ENCODE measurements around the gene URGCP. TPM values are rescaled to one million over a fixed set of nuclear protein-coding genes. Genes with fewer than 3 reads are reported as not detected.

The URGCP gene
- total and polyA plus RNA-seq, 10 of the 15 experiments (the other 5 are each of a cell fraction or from before 2014, with no cell fraction given) = 2.0 to 29.7 (median 17.5) TPM

DNA sequence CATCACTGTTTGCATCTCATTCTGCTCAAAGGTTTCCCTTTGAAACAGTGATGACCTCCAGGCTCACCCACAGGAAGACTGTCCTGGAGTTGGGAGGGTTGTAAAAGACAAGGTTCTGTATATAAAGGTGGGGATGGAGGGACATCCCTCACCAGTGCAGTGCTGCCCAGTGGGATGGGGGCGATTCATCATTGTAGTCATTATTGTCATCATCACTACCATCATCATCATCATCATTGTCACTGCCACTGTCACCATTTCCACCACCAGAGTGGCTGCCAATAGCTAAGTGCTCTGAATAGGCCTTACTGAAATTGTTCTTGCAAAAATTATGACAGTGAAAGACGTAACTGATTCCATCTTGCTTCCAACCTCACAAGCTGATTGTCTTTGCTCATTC, 61.7 kb downstream of the URGCP start:
- in situ Hi-C loops (cut with MboI) (loop anchor here (25.0 kb wide), 1 partner anchor 1907 kb away; no protein-coding TSS in a partner anchor), intact Hi-C loops (cut with micrococcal nuclease; ENCODE audit: unreplicated experiment) (no loop called here)
- no peak for FAIRE-seq
- CTCF ChIA-PET = interaction anchor here (0.6 to 2.7 kb wide), 4 partner anchors 145 to 344 kb away, joined by 3 to 8 read pairs (median 4); partner anchors contain the start of gene STK17A
- H3K9ac ChIP-seq (ENCODE audit: control insufficient read depth, insufficient read depth, low read length) = no peak overlapping the region
- no peak overlapping the region for H3K27ac ChIP-seq (ENCODE audit: control insufficient read depth, insufficient read depth)
- H3K79me2 ChIP-seq (ENCODE audit: control insufficient read depth, insufficient read depth, low read length) = no peaks in the 10 kb centered on the region
- H2AFZ ChIP-seq (ENCODE audit: control insufficient read depth, low read depth, low read length) = no peak overlapping the region
- 24% methylated on average over 2 of the region's 2 CpGs for WGBS (ENCODE audit: insufficient coverage, insufficient replicate concordance, low lambda C conversion rate, missing lambda C conversion rate)
- TF ChIP-seq, protein P1, sequence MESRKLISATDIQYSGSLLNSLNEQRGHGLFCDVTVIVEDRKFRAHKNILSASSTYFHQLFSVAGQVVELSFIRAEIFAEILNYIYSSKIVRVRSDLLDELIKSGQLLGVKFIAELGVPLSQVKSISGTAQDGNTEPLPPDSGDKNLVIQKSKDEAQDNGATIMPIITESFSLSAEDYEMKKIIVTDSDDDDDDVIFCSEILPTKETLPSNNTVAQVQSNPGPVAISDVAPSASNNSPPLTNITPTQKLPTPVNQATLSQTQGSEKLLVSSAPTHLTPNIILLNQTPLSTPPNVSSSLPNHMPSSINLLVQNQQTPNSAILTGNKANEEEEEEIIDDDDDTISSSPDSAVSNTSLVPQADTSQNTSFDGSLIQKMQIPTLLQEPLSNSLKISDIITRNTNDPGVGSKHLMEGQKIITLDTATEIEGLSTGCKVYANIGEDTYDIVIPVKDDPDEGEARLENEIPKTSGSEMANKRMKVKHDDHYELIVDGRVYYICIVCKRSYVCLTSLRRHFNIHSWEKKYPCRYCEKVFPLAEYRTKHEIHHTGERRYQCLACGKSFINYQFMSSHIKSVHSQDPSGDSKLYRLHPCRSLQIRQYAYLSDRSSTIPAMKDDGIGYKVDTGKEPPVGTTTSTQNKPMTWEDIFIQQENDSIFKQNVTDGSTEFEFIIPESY (IDR thresholded peaks at IDR 0.05) = no peak
- TF ChIP-seq MYC (IDR thresholded peaks at IDR 0.05; ENCODE audit: insufficient read depth, insufficient read length, insufficient replicate concordance, low read length, severe bottlenecking) (no peak), FOXK2 (IDR thresholded peaks at IDR 0.05) (no peak), YY1 (IDR thresholded peaks at IDR 0.05; ENCODE audit: low read depth, low read length) (no peak), CBX3 (IDR thresholded peaks at IDR 0.05; ENCODE audit: borderline replicate concordance, low read depth) (no peak), RB1 (IDR thresholded peaks at IDR 0.05; ENCODE audit: borderline replicate concordance) (no peak)
- POLR2A ChIA-PET = no interaction called here
- H3K4me1 ChIP-seq (ENCODE audit: control insufficient read depth, insufficient read depth, low read length) = no peaks in the 10 kb centered on the region
- H3K4me3 ChIP-seq = no peak overlapping the region
- BruUV-seq (replicated peaks) = no TSS peak
- no peaks in the 10 kb centered on the region for H3K36me3 ChIP-seq (ENCODE audit: control insufficient read depth in 2 of 2, insufficient read depth in 2 of 2, low read length in 1 of 2)
- ATAC-seq = no peak
- H3K9me3 ChIP-seq (replicated peaks; ENCODE audit: control insufficient read depth, insufficient read depth, low read length) = no peaks in the 10 kb centered on the region; the same call in 2 of the 3 replicates
- no peak for DNase-seq (ENCODE audit: low read depth, low spot score)
- no peaks in the 10 kb centered on the region for H3K27me3 ChIP-seq (replicated peaks in 1 of 2; ENCODE audit: control insufficient read depth in 2 of 2, insufficient read depth in 2 of 2, low read length in 1 of 2)
- no peak overlapping the region for H3K4me2 ChIP-seq (ENCODE audit: control insufficient read depth, insufficient read depth)
- SMC1A ChIA-PET (ENCODE audit: uncharacterized antibody, unreplicated experiment) = interaction anchor here (1.9 kb wide), 1 partner anchor 263 kb away, joined by 6 read pairs; the partner anchor contains the start of gene STK17A
- RAD21 ChIA-PET (ENCODE audit: unreplicated experiment) = interaction anchor here (1.4 to 5.6 kb wide), 2 partner anchors 145 to 263 kb away, joined by 4 to 33 read pairs; partner anchors contain the start of gene STK17A
- no peaks in the 10 kb centered on the region for H4K20me1 ChIP-seq (ENCODE audit: control insufficient read depth, insufficient read depth)
